K562 (cell line): ENCODE data around the gene TLX2. TPM values are rescaled to one million over a fixed set of nuclear protein-coding genes. Genes with fewer than 3 reads are reported as not detected.
A peak's percentile ranks its signal among the peaks of the same experiment; 100 is the strongest.

Source experiments
- ADNP ChIP-seq: fragments of 200-800 bp; sonication (Bioruptor generic); IDR thresholded peaks from 2 replicates; pipeline ENCODE4 v1.6.1; 2016; ENCODE audit warnings: missing genetic modification characterization, missing compliant biosample characterization
- BRF1 ChIP-seq: IDR thresholded peaks from 3 replicates; pipeline ENCODE4 v1.6.1; 2011; ENCODE audit warnings: borderline replicate concordance, mild to moderate bottlenecking; ENCODE audit not compliant: insufficient read length; ENCODE audit errors: extremely low read depth
- FOXP1 ChIP-seq: sonication (generic); formaldehyde crosslinking; IDR thresholded peaks from 2 replicates; pipeline ENCODE4 v1.8.0; 2022; ENCODE audit warnings: mild to moderate bottlenecking, missing genetic modification reagents
- KLF1 ChIP-seq: fragments of 450-650 bp; IDR thresholded peaks from 2 replicates; pipeline ENCODE4 v1.6.1; 2016; ENCODE audit warnings: missing genetic modification characterization, missing compliant biosample characterization
- MCM3 ChIP-seq: fragments of 450-650 bp; IDR thresholded peaks from 2 replicates; pipeline ENCODE4 v1.6.1; 2016
- MEF2A ChIP-seq: IDR thresholded peaks from 2 replicates; pipeline ENCODE4 v1.6.1; 2011; ENCODE audit warnings: low read depth, mild to moderate bottlenecking, low read length, moderate library complexity; ENCODE audit not compliant: control insufficient read depth
- MYNN ChIP-seq, 2 experiments: sonication (generic); formaldehyde crosslinking in 1 of 2; IDR thresholded peaks; 2 replicates each; pipeline versions ENCODE4 v1.5.0 to v1.6.1; 2016 to 2020; ENCODE audit warnings: antibody characterized with exemption in 1 of 2, missing genetic modification reagents in 1 of 2
- NFYB ChIP-seq: IDR thresholded peaks from 2 replicates; pipeline ENCODE4 v1.6.1; 2011; ENCODE audit warnings: mild to moderate bottlenecking, moderate library complexity; ENCODE audit not compliant: insufficient read length; ENCODE audit errors: extremely low read depth
- NKRF ChIP-seq: fragments of 450-650 bp; IDR thresholded peaks from 2 replicates; pipeline ENCODE4 v1.6.1; 2016; ENCODE audit warnings: borderline replicate concordance
- PHTF2 ChIP-seq: fragments of 250-450 bp; sonication (Bioruptor Pico); IDR thresholded peaks from 2 replicates; pipeline ENCODE4 v1.5.0; 2021; ENCODE audit warnings: mild to moderate bottlenecking
- RBFOX2 ChIP-seq: fragments of 200-400 bp; formaldehyde crosslinking; IDR thresholded peaks from 2 replicates; pipeline ENCODE4 v1.6.1; 2017; ENCODE audit warnings: low read depth, mild to moderate bottlenecking, low read length, moderate library complexity
- TGIF2 ChIP-seq: sonication (generic); formaldehyde crosslinking; IDR thresholded peaks from 2 replicates; pipeline ENCODE4 v1.8.1; 2022; ENCODE audit warnings: mild to moderate bottlenecking, missing genetic modification reagents, moderate library complexity
- TRIM28 ChIP-seq: fragments of 450-650 bp; IDR thresholded peaks from 2 replicates; pipeline ENCODE4 v1.6.1; 2017
- WHSC1 ChIP-seq: IDR thresholded peaks from one replicate; pipeline ENCODE4 v1.6.1; 2012; ENCODE audit warnings: low read length, control low read depth, inconsistent platforms
- ZNF146 ChIP-seq: IDR thresholded peaks from one replicate; pipeline ENCODE4 v1.6.1; 2018; ENCODE audit warnings: missing compliant biosample characterization; ENCODE audit not compliant: unreplicated experiment
- ZNF398 ChIP-seq: fragments of 250-450 bp; sonication (Bioruptor Pico); IDR thresholded peaks from 2 replicates; pipeline ENCODE4 v1.8.0; 2021; ENCODE audit warnings: moderate library complexity, mild to moderate bottlenecking, inconsistent platforms
- ZNF511 ChIP-seq: sonication (generic); formaldehyde crosslinking; IDR thresholded peaks from 2 replicates; pipeline ENCODE4 v1.8.0; 2022; ENCODE audit warnings: mild to moderate bottlenecking, missing genetic modification reagents
- ZNF785 ChIP-seq: fragments of 250-450 bp; sonication (Bioruptor Pico); IDR thresholded peaks from 2 replicates; pipeline ENCODE4 v1.4.0; 2020; ENCODE audit warnings: mild to moderate bottlenecking
- polyA plus RNA-seq, 8 experiments: library from polyadenylated mRNA; depleted of rRNA in 4 of 8; stranded (reverse) in 5 of 8; unstranded in 3 of 8; fragments of >200 nt; fragmentation: Nextera tagmentation in 2 of 8; fragmentation: Illumina TruSeq in 1 of 8; extraction: Ambion mirVana in 2 of 8; extraction: Trizol in 1 of 8; gene quantifications; 2 replicates each; pipeline versions ENCODE4 v1.2.1 to v1.2.3, GENCODE V29; 2011 to 2014; ENCODE audit warnings: inconsistent platforms in 1 of 8, missing spikeins in 1 of 8
- total RNA-seq, 7 experiments: library from RNA; depleted of rRNA in 6 of 7; stranded (reverse); fragments of >200 nt in 6 of 7; fragmentation: Illumina TruSeq in 2 of 7; extraction: Trizol in 2 of 7; gene quantifications; 2 replicates each; pipeline versions ENCODE4 v1.2.1 to v1.2.3, GENCODE V29; 2011 to 2021; ENCODE audit warnings: low replicate concordance in 1 of 7
- TF ChIP-seq, protein P1 (sequence below), 2 experiments: fragments of 200-800 bp in 1 of 2; sonication (Bioruptor generic) in 1 of 2; sonication (generic) in 1 of 2; formaldehyde crosslinking in 1 of 2; IDR thresholded peaks in 1 of 2; conservative IDR thresholded peaks in 1 of 2; 2 replicates each; pipeline versions ENCODE4 v1.5.0 to v1.6.1; 2016 to 2020; ENCODE audit warnings: missing compliant biosample characterization in 1 of 2, missing genetic modification characterization in 1 of 2, missing genetic modification reagents in 1 of 2

The TLX2 gene
- total and polyA plus RNA-seq, 9 of the 15 experiments (the other 6 are each of a cell fraction or from before 2014, with no cell fraction given), result not detected

DNA sequence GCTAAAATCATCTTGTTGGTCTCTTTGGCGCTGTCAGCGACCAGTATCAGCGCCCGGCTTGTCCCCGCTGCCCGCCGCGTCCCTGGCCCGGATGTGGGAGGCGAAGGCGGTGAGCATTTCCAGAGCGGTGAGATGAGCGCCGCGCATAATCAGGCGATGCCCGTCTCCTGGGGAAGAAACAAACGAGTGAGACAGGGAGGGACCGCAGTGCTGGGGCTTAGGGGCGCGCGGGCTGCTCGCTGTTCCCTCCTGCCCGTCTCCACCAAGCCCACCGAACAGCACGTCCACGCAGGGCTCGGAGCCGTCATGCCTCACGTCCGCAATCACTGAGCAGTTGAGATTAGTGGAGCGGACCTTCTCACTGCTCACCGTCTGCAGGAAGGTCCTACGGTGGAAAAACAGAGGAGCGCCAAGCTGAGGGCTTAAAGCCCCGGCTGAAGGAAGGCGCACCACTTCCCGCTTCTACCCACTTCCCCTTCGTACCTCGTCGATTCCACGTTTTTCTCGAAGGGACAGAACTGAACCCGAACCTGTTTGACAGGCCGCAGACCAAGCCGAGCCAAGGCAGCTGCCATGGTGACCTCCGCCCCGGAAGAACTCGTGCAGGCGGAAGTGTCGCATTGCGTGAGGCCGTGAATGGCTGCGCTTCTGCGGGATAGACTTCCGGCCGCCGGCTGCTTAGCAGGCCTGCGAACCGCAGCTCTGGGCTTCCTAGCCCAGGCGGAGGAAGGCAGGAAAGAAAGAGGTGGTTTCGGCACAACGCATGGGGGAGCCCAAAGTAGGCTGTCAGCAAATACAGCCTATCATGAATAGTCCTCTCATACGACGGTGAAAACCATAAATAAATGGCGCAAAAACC, 41.9 kb upstream of the TLX2 start, which contains the start of gene MRPL53 (continued):
- peak; percentile 68; the same call in 1 of the 2 replicates for TF ChIP-seq ZNF511 (CRISPR knock-in tag)
- TF ChIP-seq MYNN (IDR thresholded peaks at IDR 0.05), result peak; percentile 85
- TF ChIP-seq MYNN (CRISPR knock-in tag; IDR thresholded peaks at IDR 0.05), result no peak
- TF ChIP-seq MCM3, result no peak
- no peak for TF ChIP-seq ZNF146 (CRISPR knock-in tag)
- TF ChIP-seq NKRF, result peak; percentile 88
- TF ChIP-seq MEF2A, result no peak
- TF ChIP-seq ZNF785 (CRISPR knock-in tag), result no peak
- TF ChIP-seq RBFOX2, result peak; percentile 89
- no peak for TF ChIP-seq BRF1
- peak; percentile 84 for TF ChIP-seq PHTF2 (CRISPR knock-in tag)
- TF ChIP-seq ADNP (tag), result no peak
- no peak for TF ChIP-seq WHSC1
- no peak; the same call in 1 of the 2 replicates for TF ChIP-seq FOXP1
- TF ChIP-seq ZNF398 (CRISPR knock-in tag), result no peak
- no peak for TF ChIP-seq TGIF2
- TF ChIP-seq, protein P1, sequence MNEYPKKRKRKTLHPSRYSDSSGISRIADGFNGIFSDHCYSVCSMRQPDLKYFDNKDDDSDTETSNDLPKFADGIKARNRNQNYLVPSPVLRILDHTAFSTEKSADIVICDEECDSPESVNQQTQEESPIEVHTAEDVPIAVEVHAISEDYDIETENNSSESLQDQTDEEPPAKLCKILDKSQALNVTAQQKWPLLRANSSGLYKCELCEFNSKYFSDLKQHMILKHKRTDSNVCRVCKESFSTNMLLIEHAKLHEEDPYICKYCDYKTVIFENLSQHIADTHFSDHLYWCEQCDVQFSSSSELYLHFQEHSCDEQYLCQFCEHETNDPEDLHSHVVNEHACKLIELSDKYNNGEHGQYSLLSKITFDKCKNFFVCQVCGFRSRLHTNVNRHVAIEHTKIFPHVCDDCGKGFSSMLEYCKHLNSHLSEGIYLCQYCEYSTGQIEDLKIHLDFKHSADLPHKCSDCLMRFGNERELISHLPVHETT (CRISPR knock-in tag; conservative IDR thresholded peaks at IDR 0.05 in 1 of 2, IDR thresholded peaks at IDR 0.05 in 1 of 2), result peak in 1 of 2 experiments; percentile 64; a peak in 1 of 4 replicates
- TF ChIP-seq NFYB, result no peak
- TF ChIP-seq TRIM28, result no peak
- TF ChIP-seq KLF1 (tag), result peak; percentile 80; the same call in 1 of the 2 replicates
